ENCODE data around the gene MEDAG.

DNA sequence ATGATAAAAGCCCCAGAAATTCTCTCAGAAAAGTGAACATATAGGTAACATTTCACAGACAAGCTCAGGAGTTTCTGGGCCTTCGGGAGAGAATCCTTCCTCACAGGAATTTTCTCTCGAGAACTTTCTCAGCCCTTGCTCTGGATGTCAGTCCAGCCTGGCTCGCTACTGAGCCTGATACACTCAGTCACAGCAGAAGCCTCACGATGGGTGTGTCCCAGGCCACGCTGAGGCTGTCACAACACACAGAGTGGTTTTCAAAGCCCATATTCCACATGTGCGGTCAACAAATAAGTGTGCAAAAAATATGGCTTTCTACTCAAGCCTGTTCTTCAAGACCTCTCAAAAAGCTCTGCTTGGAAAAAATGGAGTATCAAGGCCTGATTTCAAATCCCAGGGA, 31.5 kb upstream of the MEDAG start:
- TF ChIP-seq, protein P1, sequence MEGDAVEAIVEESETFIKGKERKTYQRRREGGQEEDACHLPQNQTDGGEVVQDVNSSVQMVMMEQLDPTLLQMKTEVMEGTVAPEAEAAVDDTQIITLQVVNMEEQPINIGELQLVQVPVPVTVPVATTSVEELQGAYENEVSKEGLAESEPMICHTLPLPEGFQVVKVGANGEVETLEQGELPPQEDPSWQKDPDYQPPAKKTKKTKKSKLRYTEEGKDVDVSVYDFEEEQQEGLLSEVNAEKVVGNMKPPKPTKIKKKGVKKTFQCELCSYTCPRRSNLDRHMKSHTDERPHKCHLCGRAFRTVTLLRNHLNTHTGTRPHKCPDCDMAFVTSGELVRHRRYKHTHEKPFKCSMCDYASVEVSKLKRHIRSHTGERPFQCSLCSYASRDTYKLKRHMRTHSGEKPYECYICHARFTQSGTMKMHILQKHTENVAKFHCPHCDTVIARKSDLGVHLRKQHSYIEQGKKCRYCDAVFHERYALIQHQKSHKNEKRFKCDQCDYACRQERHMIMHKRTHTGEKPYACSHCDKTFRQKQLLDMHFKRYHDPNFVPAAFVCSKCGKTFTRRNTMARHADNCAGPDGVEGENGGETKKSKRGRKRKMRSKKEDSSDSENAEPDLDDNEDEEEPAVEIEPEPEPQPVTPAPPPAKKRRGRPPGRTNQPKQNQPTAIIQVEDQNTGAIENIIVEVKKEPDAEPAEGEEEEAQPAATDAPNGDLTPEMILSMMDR (IDR thresholded peaks at IDR 0.05): no peak
- TF ChIP-seq POLR2A (IDR thresholded peaks at IDR 0.05): no peak
- no peak for TF ChIP-seq POLR2AphosphoS5 (IDR thresholded peaks at IDR 0.05)

Data from gastroesophageal sphincter (tissue), 3 donors.